ENCODE data around the gene DOCK8. TPM values are rescaled to one million over a fixed set of nuclear protein-coding genes. Genes with fewer than 3 reads are reported as not detected.

DOCK8 gene
- total RNA-seq, 1 experiment from 2014 or later, result 1.4 TPM

DNA sequence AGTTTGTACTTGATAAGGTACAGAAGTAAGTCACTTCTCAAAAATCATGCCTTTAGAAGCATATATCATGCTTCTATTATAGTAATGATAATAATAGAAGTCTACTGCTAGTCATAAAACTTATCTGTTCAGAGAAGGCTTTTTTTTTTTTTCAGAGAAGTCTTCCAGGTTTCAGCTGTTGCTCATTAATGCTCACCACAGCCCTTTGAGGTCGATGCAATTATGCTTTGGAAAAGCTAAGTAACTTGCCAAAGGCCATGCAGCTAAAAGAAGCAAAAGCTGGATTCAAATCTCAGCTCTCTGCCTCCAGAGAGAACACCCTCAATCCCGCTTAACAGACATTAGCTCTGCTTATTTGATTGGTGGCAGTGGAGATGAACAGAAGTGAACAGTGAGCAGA, 150.8 kb downstream of the DOCK8 start:
- Mint-ChIP-seq H3K4me1 (peaks cover 0 to 4% of the 10 kb centered on the region in 2 experiments; a peak in 2 of 4 replicates), H3K36me3 (ENCODE audit: insufficient read depth in 1 of 3, low read depth in 3 of 3) (no peaks in the 10 kb centered on the region), H3K9me3 (no peaks in the 10 kb centered on the region), H3K4me3 (no peak overlapping the region), H3K27me3 (ENCODE audit: low read depth) (peaks cover 2% of the 10 kb centered on the region), H3K27ac (no peak overlapping the region)
- Histone ChIP-seq H3K14ac (ENCODE audit: insufficient read depth, low read length) (no peak overlapping the region), H4K91ac (ENCODE audit: insufficient read length, low read depth, low read length) (no peak overlapping the region), H2AK5ac (ENCODE audit: insufficient read length, low read length) (no peak overlapping the region), H3T11ph (ENCODE audit: low read length) (no peak overlapping the region), H3K56ac (ENCODE audit: insufficient read length, low read depth, low read length) (no peak overlapping the region), H3K23ac (ENCODE audit: insufficient read length, low read depth, low read length) (no peak overlapping the region), H4K8ac (replicated peaks; ENCODE audit: insufficient read length, low read depth, low read length) (no peak overlapping the region), H4K20me1 (ENCODE audit: control insufficient read depth, insufficient read depth, insufficient read length) (no peaks in the 10 kb centered on the region), H2BK20ac (ENCODE audit: low read depth, low read length, poor library complexity, severe bottlenecking) (no peak overlapping the region), H2AFZ (ENCODE audit: low read length) (no peak overlapping the region), H2BK5ac (ENCODE audit: insufficient read length, low read length) (no peak overlapping the region), H4K5ac (ENCODE audit: insufficient read length, low read depth, low read length) (no peak overlapping the region), H3K18ac (ENCODE audit: insufficient read length, low read depth, low read length) (no peak overlapping the region), H3K27ac (ENCODE audit: insufficient read length, low read depth, low read length) (no peak overlapping the region), H3K79me2 (ENCODE audit: insufficient read depth, low read length) (no peaks in the 10 kb centered on the region), H2BK15ac (ENCODE audit: low read depth, low read length) (no peak overlapping the region), H3K9me3 (ENCODE audit: control insufficient read depth, low read depth, low read length) (no peaks in the 10 kb centered on the region), H3K4ac (ENCODE audit: low read depth, low read length) (no peak overlapping the region), H2BK120ac (ENCODE audit: low read depth, low read length, poor library complexity, severe bottlenecking) (no peak overlapping the region), H3K79me1 (ENCODE audit: insufficient read depth, low read depth, low read length, poor library complexity, severe bottlenecking) (no peaks in the 10 kb centered on the region), H3K27me3 (ENCODE audit: insufficient read depth, low read length) (no peaks in the 10 kb centered on the region), H3K9ac (ENCODE audit: extremely low read depth, insufficient read length, low read length) (no peak overlapping the region), H3K4me2 (ENCODE audit: insufficient read depth, insufficient read length, low read length) (no peak overlapping the region), H3K23me2 (ENCODE audit: insufficient read length, low read depth, low read length, poor library complexity, severe bottlenecking) (no peaks in the 10 kb centered on the region), H2BK12ac (ENCODE audit: insufficient read length, low read depth, low read length) (no peak overlapping the region), H3K4me1 (ENCODE audit: insufficient read depth, low read length) (no peaks in the 10 kb centered on the region)
- DNase-seq, result no peak
- no CpG with 5 or more reads among the region's 2 CpGs for WGBS (ENCODE audit: extremely low coverage, insufficient read length, low lambda C conversion rate)
- no peak for TF ChIP-seq CTCF (conservative IDR thresholded peaks at IDR 0.05)
